Motor neuron (in vitro differentiated cells): ENCODE measurements around the gene HMG20A. TPM values are rescaled to one million over a fixed set of nuclear protein-coding genes. Genes with fewer than 3 reads are reported as not detected.
A peak's percentile ranks its signal among the peaks of the same experiment; 100 is the strongest.
"Not testable (repeated sequence)": the region's sequence is repeated elsewhere in the genome, so short reads cannot be mapped to it uniquely, and the experiment has no call there.

Source experiments
- ATAC-seq, 8 experiments: fragments of 200-7000 bp; cut with Tn5 transposase; replicated peaks in 6 of 8; 2 replicates each; pipeline ENCODE4 v1.8.0; 2021; ENCODE audit warnings: mild to moderate bottlenecking in 8 of 8, moderate library complexity in 8 of 8
- H3K27ac ChIP-seq, 2 donors: fragments of 250-450 bp; sonication (Bioruptor Pico); 2 replicates each; pipeline ENCODE4 v1.9.0; 2021; ENCODE audit warnings: antibody characterized with exemption in 2 of 2, mild to moderate bottlenecking in 2 of 2, moderate library complexity in 1 of 2
- H3K4me1 ChIP-seq, 2 donors: fragments of 250-450 bp; sonication (Bioruptor Pico); replicated peaks in 1 of 2; 2 replicates each; pipeline ENCODE4 v1.6.1; 2021; ENCODE audit warnings: antibody characterized with exemption in 2 of 2, mild to moderate bottlenecking in 2 of 2, moderate library complexity in 1 of 2
- H3K4me3 ChIP-seq, 5 donors: fragments of 250-450 bp; sonication (Bioruptor Pico); 2 replicates each; pipeline ENCODE4 v1.9.0; 2021; ENCODE audit warnings: antibody characterized with exemption in 5 of 5, mild to moderate bottlenecking in 5 of 5, moderate library complexity in 4 of 5
- WGBS, 10 experiments: fragments of 450-650 bp; shearing (Covaris generic); methylation state at CpG; one replicate each; pipeline ENCODE4 v1.0.0; 2022; 5-methylcytosine and 5-hydroxymethylcytosine counted together
- in situ Hi-C, 9 experiments: fragments of 400-800 bp; cut with MboI; loops; one replicate each; pipeline ENCODE4 v1.15.0; 2021; ENCODE audit warnings: low sequenced_read_pairs in 9 of 9, low pct_unique_long_range_greater_than_20kb in 2 of 9; ENCODE audit not compliant: unreplicated experiment in 9 of 9
- total RNA-seq, 8 experiments: library from RNA; unstranded; fragments of 300-600 nt; gene quantifications; 2 replicates each; pipeline versions ENCODE4 v1.2.3 to v1.2.4, GENCODE V29; 2022

HMG20A gene
- total RNA-seq, 8 experiments from 2014 or later, result 29.0 to 82.3 (median 37.6) TPM

DNA sequence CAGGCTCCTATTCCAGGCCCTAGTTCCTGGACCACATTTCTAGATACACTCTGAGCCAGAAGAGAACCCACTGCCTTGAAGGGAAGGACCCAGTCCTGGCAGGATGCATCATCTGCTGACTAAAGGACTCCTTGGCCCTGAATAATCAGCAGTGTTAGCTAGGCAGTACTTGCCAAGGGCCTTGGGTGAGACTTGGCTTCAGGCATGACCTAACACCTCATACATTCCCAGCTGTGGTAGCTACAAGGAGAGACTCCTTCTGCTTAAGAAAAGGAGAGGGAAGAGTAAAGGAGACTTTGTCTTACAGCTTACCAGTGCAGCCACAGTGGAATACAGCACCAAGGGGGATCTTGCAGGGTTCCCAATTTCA, 27.2 kb upstream of the HMG20A start:
- in situ Hi-C loops, result no loop called here
- Histone ChIP-seq H3K27ac (no peak overlapping the region), H3K4me3 (no peak overlapping the region), H3K4me1 (no peaks in the 10 kb centered on the region)
- peak in 2 of 8 experiments; percentile 26 to 36 for ATAC-seq

DNA sequence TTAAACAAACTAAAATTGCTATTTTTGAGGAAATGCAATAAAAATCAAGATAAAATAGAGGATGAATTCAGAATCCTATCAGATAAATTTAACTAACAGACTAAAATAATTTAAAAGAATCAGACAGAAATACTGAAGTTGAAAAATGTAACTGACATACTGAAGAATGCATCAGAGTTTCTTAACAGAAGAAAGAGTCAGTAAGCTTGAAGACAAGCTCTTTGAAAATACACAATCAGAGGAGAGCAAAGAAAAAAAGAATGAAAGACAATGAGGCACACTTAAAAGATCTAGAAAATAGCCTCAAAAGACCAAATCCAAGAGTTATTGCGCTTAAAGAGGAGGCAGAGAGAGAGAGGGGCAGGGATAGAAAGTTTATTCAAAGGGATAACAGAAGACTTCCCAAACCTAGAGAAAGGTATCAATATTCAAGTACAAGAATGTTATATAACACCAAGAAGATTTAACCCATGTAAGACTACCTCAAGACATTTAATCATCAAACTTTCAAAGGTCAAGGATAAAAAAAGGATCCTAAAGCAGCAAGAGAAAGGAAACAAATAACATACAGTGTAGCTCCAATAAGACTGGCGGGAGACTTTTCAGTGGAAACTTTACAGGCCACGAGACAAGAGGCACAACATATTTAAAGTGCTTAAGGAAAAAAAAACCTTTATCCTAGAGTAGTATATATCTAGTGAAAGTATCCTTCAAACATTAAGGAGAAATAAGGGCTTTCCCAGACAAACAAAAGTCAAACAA, 25.5 kb upstream of the HMG20A start:
- 80 to 100% (median 94%) methylated on average over 1 to 3 of the region's 3 CpGs for WGBS, 10 experiments
- Histone ChIP-seq H3K4me1 (no peaks in the 10 kb centered on the region), H3K27ac (no peak overlapping the region), H3K4me3 (no peak overlapping the region)
- in situ Hi-C loops, result no loop called here
- ATAC-seq, result no peak

DNA sequence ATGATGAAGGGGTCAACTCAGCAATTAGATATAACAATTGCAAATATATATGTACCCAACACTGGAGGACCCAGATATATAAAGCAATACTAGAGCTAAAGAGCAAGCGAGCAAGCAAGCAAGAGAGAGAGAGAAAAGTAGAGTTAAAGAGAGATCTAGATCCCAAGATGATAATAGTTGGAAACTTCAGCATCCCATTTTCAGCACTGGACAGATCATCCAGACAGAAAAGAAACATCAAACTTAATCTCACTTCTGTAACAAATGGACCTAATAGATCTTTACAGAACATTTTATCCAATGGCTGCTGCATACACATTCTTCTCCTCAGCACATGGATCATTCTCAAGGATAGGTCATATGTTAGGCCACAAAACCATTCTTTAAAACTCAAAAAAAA, 24.0 kb upstream of the HMG20A start:
- 55 to 100% (median 93%) methylated on average over 1 of the region's 1 CpG; no CpG with 5 or more reads in 1 of the 10 experiments for WGBS, 10 experiments
- no peak overlapping the region for H3K27ac ChIP-seq
- no peaks in the 10 kb centered on the region for H3K4me1 ChIP-seq
- in situ Hi-C loops, result no loop called here
- H3K4me3 ChIP-seq, result no peak overlapping the region
- ATAC-seq, result no peak

DNA sequence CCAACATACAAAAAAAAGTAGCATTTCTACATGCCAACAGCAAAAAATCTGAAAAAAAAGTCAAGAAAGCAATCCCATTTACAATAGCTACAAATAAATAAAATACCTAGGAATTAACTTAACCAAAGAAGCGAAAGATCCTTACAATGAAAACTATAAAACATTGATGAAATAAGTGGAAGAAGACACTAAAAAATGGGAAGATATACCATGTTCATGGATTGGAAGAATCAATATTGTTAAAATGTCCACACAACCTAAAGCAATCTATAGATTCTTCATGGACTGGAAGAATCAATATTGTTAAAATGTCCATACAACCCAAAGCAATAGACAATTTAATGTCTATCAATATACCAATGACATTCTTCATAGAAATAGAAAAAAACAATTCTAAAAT, 21.8 kb upstream of the HMG20A start:
- WGBS, 10 experiments, result 83 to 100% (median 96%) methylated on average over 1 of the region's 1 CpG; no CpG with 5 or more reads in 1 of the 10 experiments
- in situ Hi-C loops, result no loop called here
- Histone ChIP-seq H3K4me1 (no peaks in the 10 kb centered on the region), H3K4me3 (no peak overlapping the region), H3K27ac (no peak overlapping the region)
- no peak for ATAC-seq

DNA sequence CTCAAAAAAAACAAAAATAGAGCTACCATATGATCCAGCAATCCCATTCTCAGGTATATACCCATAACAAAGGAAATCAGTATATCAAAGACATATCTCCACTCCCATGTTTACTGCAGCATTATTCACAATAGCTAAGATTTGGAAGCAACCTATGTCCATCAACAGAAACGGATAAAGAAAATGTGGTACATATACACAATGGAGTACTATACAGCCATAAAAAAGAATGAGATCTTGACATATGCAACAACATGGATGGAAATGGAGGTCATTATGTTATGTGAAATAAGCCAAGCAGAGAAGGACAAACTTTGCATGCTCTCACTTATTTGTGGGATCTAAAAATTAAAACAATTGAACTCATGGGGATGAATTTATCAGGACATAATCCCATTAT, 20.4 kb upstream of the HMG20A start:
- no peak overlapping the region for H3K27ac ChIP-seq
- H3K4me1 ChIP-seq, result no peaks in the 10 kb centered on the region
- no peak overlapping the region for H3K4me3 ChIP-seq
- in situ Hi-C loops, result no loop called here
- 67 to 100% (median 91%) methylated on average over 1 of the region's 1 CpG; no CpG with 5 or more reads in 3 of the 10 experiments for WGBS, 10 experiments
- ATAC-seq, result no peak

DNA sequence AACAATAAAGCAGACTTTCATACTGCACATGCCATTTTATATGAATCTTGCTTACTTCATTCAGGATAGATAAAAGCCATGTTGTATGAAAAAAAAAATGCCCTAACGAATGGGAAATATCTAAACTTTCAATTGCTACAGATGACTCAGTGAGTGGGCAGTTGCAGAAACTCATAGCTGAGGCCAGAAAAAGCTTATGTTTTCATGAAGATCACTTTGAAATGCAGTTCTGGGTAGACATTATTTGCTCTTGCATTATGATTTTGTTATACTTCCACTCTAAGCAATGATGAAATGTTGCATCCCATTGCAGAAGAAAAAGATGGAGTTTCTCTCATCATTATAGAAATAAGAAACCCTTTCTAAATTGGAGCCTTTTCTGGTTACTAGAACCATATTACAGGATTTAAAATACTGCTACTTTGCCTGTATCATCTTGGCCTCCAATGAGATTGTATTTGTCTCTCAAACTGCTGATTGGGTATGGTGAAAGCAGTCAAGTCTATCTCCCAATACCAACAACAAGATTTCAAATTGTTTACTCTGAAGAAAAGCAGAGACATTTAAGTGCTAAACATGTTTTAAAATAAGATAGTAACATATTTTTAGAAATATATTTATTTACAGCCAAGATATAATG, 17.8 kb upstream of the HMG20A start:
- ATAC-seq, result peak in 3 of 8 experiments; percentile 21 to 30 (median 28)
- WGBS, 10 experiments, result 0 to 100% (median 80%) methylated on average over 1 of the region's 1 CpG; no CpG with 5 or more reads in 1 of the 10 experiments
- no peak overlapping the region for H3K27ac ChIP-seq
- no peaks in the 10 kb centered on the region for H3K4me1 ChIP-seq
- in situ Hi-C loops, result no loop called here
- no peak overlapping the region for H3K4me3 ChIP-seq

DNA sequence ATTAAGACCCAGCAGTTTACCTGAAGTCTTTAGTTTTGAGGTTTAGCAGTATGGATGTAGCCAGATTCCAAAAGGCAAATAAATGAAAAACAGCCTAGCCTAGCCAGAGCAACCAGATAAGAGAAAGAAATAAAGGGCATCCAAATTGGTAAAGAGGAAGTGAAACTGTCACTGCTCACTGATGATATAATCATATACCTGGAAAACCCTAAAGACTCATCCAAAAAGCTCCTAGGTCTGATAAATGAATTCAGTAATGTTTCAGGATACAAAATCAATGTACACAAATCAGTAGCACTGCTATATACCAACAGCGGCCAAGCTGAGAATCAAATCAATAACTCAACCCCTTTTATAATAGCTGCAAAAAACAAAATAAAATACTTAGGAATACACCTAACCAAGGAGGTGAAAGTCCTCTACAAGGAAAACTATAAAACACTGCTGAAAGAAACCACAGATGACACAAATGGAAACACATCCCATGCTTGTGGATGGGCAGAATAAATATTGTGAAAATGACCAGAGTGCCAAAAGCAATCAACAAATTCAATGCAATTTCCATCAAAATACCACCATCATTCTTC, 14.4 kb upstream of the HMG20A start:
- ATAC-seq, H3K27ac ChIP-seq, in situ Hi-C loops, H3K4me3 ChIP-seq, H3K4me1 ChIP-seq: not testable (repeated sequence)
- 71 to 100% (median 90%) methylated on average over 1 of the region's 1 CpG; no CpG with 5 or more reads in 3 of the 10 experiments for WGBS, 10 experiments

DNA sequence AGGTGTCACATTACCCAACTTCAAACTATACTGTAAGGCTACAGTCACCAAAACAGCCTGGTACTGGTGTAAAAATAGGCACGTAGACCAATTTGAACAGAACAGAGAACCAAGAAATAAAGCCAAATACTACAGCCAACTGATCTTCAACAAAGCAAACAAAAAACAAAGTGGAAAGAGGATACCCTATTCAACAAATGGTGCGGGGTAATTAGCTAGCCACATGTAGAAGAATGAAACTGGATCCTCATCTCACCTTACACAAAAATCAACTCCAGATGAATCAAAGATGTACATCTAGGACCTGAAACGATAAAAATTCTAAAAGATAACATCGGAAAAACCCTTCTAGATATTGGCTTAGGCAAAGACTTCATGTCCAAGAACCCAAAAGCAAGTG, 13.8 kb upstream of the HMG20A start:
- no peak for ATAC-seq
- 82 to 100% (median 95%) methylated on average over 1 to 4 of the region's 4 CpGs; no CpG with 5 or more reads in 1 of the 10 experiments for WGBS, 10 experiments
- in situ Hi-C loops, result no loop called here
- Histone ChIP-seq H3K27ac (no peak overlapping the region), H3K4me3 (no peak overlapping the region), H3K4me1 (no peaks in the 10 kb centered on the region)

DNA sequence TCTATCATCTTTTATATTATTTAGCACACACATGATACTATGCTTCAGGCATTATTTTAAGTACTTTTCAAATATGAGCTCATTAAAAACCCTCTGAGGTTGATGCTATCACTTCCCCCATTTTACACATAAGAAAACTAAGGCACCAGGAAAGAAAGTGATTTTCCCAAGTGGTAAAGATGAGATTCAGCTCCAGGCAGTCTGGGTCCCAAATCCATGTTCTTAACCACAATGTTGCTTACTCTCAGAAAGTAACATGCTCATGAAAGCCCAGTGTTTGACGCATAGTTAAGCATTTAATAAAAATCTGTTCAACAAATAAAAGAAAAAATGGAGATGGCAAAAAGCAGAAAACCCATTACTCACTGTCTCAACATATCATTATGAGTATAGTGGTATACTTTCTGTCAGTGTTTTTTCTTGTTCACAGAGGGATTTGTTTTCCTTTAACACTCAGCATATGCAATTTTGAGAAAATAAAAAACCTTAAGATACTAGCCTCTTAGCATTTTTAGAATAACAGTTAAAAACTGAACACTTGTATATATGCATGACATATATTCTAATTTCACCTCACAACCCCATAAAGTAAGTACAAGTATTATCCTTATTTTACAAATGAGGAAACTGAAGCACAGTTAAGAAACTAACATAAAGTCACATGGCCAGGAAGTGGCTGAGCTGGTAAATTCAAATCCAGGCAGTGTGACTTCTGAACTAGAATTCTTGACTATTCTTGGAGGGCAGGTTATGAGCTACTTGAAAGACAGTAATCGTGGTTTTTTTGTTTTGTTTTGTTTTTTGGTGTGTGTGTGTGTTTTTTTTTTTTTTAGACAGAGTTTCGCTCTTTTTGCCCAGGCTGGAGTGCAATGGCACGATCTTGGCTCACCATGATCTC, 11.2 kb upstream of the HMG20A start:
- in situ Hi-C loops, result no loop called here
- peak in 3 of 8 experiments; percentile 37 to 55 (median 46) for ATAC-seq
- Histone ChIP-seq H3K4me3 (no peak overlapping the region), H3K27ac (no peak overlapping the region), H3K4me1 (no peaks in the 10 kb centered on the region)
- 0 to 94% (median 80%) methylated on average over 1 to 4 of the region's 4 CpGs for whole genome bisulfite sequencing, 10 experiments

DNA sequence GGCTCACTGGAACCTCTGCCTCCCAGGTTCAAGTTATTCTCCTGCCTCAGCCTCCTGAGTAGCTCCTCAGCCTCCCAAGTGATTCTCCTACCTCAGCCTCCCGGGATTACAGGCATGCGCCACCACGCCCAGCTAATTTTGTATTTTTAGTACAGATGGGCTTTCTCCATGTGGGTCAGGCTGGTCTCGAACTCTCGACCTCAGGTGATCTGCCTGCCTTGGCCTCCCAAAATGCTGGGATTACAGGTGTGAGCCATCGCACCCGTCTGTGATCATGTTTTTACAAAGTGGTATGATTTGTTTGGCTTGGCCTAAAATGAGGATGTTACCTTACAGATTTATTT, 10.6 kb upstream of the HMG20A start:
- WGBS, 10 experiments, result 77 to 100% (median 96%) methylated on average over 1 to 7 of the region's 7 CpGs; no CpG with 5 or more reads in 4 of the 10 experiments
- ATAC-seq, H3K27ac ChIP-seq, H3K4me3 ChIP-seq, H3K4me1 ChIP-seq, in situ Hi-C loops: not testable (repeated sequence)

DNA sequence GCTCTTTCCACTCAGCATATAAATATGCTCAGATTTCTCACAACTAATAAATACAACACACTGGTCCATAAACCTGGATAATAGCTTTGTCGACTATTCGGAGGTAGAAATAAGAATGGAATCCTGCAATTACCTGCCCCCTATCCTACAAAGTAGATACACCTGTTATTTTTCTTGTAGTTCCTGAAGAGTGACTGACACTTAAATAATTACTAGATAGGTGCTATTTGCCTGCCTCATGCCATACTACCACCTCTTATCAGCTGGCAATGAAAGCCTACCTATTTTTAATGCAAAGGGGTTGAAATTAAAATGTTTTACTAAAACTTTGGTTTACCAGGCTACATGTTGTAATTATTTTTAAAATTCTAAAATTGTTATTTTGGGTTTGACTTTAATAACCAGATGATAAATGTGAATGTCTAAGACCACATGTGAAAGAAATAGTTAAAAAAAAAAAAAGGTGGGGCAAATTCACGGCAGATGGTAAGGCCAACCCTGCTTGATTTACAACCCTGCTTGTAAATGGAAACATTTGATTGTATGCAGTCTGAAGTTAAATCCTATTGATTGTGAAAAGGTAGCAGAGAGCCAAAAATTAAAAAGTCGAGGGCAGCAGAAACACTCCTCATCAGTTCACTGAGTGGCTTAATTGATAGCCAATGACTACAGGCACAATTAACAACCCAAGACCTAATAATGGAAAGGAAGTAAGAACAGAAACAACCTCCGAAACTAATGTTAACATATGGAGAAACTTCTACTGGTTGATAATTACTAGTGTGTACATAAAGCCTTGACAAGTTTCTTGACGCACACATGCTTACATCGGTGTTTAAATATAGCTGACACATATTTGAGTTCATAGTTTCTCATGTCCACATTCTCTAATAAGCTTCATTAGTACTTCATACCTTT, 9.7 kb upstream of the HMG20A start:
- H3K4me1 ChIP-seq, result no peaks in the 10 kb centered on the region
- WGBS, 10 experiments, result 62 to 100% (median 69%) methylated on average over 2 to 7 of the region's 7 CpGs
- no peak overlapping the region for H3K27ac ChIP-seq
- H3K4me3 ChIP-seq, result no peak overlapping the region
- ATAC-seq, result peak in 1 of 8 experiments; percentile 39
- in situ Hi-C loops, result no loop called here

DNA sequence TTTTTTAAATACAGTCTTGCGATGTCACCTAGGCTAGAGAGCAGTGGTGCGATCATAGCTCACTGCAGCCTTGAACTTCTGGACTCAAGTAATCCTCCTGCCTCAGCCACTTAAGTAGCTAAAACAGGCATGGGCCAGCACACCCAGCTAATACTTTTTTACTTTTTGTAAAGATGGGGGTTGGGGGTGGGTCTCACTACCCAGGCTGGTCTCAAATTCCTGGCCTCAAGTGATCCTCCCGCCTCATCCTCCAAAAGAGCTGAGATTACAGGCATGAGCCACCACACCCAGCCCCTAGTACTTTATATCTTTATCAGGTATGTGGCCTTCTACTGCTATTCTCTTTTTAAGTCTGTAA, 9.1 kb upstream of the HMG20A start:
- in situ Hi-C loops, result no loop called here
- Histone ChIP-seq H3K4me1 (no peaks in the 10 kb centered on the region), H3K27ac (no peak overlapping the region), H3K4me3 (no peak overlapping the region)
- WGBS, 10 experiments, result 94 to 100% (median 100%) methylated on average over 1 to 3 of the region's 3 CpGs; no CpG with 5 or more reads in 1 of the 10 experiments
- no peak for ATAC-seq
